ENCODE results near the gene ZNF823. TPM values are rescaled to one million over a fixed set of nuclear protein-coding genes. Genes with fewer than 3 reads are reported as not detected.

The ZNF823 gene
- total and polyA plus RNA-seq, 9 of the 15 experiments (the other 6 are each of a cell fraction or from before 2014, with no cell fraction given): 4.0 to 13.4 (median 6.1) TPM

DNA sequence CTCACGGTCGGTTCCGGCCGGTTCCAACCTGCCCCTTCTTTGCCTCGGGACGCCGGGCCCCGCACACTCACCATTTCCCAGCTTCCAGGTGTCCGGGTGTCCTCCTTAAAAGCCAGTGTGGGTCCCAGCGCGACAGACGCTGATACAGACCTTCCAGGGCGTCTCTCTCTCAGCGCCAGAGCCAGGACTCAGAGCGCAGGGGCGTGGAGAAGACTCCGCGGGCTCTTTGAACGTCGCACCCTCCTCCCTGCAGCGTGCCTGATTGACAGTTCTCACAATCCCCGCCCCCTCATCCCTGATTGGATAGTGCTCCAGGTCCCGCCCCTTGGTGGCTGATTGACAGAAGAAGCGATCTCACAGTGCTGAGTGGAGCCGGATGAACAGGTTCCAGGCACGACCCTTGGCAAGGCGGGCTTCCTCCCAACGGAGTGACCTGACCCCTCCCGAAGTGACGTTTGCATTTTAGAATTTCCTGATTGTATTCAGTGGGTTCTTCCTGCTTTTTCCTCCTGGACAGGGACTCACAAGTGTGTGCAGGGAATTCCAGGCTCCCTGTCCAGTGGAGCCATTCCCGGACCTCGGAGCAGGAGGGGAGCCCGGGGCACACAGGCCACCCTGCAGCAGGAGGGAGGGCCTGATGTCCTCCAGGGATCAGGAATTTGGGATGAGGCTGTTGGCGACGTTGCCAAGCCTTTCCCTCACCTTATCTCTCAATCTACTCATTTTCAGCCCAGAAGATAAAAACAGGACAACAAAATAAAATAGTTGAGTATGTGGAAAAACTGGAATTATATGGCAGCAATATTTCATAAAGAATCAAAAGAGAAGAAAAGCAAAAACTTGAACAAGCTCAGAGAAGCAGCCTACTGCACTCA lies at the start of gene ZNF823 (continued):
- TF ChIP-seq, protein P1, sequence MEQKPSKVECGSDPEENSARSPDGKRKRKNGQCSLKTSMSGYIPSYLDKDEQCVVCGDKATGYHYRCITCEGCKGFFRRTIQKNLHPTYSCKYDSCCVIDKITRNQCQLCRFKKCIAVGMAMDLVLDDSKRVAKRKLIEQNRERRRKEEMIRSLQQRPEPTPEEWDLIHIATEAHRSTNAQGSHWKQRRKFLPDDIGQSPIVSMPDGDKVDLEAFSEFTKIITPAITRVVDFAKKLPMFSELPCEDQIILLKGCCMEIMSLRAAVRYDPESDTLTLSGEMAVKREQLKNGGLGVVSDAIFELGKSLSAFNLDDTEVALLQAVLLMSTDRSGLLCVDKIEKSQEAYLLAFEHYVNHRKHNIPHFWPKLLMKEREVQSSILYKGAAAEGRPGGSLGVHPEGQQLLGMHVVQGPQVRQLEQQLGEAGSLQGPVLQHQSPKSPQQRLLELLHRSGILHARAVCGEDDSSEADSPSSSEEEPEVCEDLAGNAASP (IDR thresholded peaks at IDR 0.05): no peak
- TF ChIP-seq, protein P2, sequence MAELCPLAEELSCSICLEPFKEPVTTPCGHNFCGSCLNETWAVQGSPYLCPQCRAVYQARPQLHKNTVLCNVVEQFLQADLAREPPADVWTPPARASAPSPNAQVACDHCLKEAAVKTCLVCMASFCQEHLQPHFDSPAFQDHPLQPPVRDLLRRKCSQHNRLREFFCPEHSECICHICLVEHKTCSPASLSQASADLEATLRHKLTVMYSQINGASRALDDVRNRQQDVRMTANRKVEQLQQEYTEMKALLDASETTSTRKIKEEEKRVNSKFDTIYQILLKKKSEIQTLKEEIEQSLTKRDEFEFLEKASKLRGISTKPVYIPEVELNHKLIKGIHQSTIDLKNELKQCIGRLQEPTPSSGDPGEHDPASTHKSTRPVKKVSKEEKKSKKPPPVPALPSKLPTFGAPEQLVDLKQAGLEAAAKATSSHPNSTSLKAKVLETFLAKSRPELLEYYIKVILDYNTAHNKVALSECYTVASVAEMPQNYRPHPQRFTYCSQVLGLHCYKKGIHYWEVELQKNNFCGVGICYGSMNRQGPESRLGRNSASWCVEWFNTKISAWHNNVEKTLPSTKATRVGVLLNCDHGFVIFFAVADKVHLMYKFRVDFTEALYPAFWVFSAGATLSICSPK (IDR thresholded peaks at IDR 0.05; ENCODE audit: borderline replicate concordance): no peak
- TF ChIP-seq, protein P3, sequence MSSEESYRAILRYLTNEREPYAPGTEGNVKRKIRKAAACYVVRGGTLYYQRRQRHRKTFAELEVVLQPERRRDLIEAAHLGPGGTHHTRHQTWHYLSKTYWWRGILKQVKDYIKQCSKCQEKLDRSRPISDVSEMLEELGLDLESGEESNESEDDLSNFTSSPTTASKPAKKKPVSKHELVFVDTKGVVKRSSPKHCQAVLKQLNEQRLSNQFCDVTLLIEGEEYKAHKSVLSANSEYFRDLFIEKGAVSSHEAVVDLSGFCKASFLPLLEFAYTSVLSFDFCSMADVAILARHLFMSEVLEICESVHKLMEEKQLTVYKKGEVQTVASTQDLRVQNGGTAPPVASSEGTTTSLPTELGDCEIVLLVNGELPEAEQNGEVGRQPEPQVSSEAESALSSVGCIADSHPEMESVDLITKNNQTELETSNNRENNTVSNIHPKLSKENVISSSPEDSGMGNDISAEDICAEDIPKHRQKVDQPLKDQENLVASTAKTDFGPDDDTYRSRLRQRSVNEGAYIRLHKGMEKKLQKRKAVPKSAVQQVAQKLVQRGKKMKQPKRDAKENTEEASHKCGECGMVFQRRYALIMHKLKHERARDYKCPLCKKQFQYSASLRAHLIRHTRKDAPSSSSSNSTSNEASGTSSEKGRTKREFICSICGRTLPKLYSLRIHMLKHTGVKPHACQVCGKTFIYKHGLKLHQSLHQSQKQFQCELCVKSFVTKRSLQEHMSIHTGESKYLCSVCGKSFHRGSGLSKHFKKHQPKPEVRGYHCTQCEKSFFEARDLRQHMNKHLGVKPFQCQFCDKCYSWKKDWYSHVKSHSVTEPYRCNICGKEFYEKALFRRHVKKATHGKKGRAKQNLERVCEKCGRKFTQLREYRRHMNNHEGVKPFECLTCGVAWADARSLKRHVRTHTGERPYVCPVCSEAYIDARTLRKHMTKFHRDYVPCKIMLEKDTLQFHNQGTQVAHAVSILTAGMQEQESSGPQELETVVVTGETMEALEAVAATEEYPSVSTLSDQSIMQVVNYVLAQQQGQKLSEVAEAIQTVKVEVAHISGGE (CRISPR knock-in tag; IDR thresholded peaks at IDR 0.05): no peak; a peak in 1 of 6 replicates
- TF ChIP-seq SP1 (CRISPR knock-in tag; IDR thresholded peaks at IDR 0.05) (peak; percentile 91), GATAD2B (IDR thresholded peaks at IDR 0.05; ENCODE audit: borderline replicate concordance) (no peak), KDM5B (IDR thresholded peaks at IDR 0.05; ENCODE audit: insufficient replicate concordance, low read depth, low read length) (peak; percentile 78), NFRKB (IDR thresholded peaks at IDR 0.05; ENCODE audit: low read depth) (no peak; the same call in 1 of the 2 replicates), SNRNP70 (optimal IDR thresholded peaks at IDR 0.05; ENCODE audit: low read depth, low read length) (no peak), ZFP1 (CRISPR knock-in tag; IDR thresholded peaks at IDR 0.05) (no peak), BCL6 (CRISPR knock-in tag; IDR thresholded peaks at IDR 0.05) (no peak), EHMT2 (IDR thresholded peaks at IDR 0.05) (no peak), ZNF3 (CRISPR knock-in tag; IDR thresholded peaks at IDR 0.05) (no peak)
- TF ChIP-seq, protein P4, sequence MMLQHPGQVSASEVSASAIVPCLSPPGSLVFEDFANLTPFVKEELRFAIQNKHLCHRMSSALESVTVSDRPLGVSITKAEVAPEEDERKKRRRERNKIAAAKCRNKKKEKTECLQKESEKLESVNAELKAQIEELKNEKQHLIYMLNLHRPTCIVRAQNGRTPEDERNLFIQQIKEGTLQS (IDR thresholded peaks at IDR 0.05): no peak
- TF ChIP-seq, protein P4 (CRISPR knock-in tag; conservative IDR thresholded peaks at IDR 0.05): no peak; the same call in none of the 2 replicates
- TF ChIP-seq, protein P5, sequence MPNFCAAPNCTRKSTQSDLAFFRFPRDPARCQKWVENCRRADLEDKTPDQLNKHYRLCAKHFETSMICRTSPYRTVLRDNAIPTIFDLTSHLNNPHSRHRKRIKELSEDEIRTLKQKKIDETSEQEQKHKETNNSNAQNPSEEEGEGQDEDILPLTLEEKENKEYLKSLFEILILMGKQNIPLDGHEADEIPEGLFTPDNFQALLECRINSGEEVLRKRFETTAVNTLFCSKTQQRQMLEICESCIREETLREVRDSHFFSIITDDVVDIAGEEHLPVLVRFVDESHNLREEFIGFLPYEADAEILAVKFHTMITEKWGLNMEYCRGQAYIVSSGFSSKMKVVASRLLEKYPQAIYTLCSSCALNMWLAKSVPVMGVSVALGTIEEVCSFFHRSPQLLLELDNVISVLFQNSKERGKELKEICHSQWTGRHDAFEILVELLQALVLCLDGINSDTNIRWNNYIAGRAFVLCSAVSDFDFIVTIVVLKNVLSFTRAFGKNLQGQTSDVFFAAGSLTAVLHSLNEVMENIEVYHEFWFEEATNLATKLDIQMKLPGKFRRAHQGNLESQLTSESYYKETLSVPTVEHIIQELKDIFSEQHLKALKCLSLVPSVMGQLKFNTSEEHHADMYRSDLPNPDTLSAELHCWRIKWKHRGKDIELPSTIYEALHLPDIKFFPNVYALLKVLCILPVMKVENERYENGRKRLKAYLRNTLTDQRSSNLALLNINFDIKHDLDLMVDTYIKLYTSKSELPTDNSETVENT (CRISPR knock-in tag; IDR thresholded peaks at IDR 0.05): peak; percentile 0; the same call in 1 of the 2 replicates

Measured in K562 (cell line).